ENCODE measurements around the gene CHRNA4.

Gene CHRNA4

GRCh38 chr20:63328718-63329275 lies 32.4 kb downstream of the CHRNA4 start:
- Histone ChIP-seq H3K79me1 (ENCODE audit: low read length) (no peaks in the 10 kb centered on the region), H3K4me1 (ENCODE audit: control insufficient read depth in 1 of 2, insufficient read depth in 2 of 2, low read length in 2 of 2) (no peaks in the 10 kb centered on the region), H3K4ac (ENCODE audit: low read depth, low read length) (no peak overlapping the region), H3K79me2 (ENCODE audit: control insufficient read depth, insufficient read depth, low read length, poor library complexity) (no peaks in the 10 kb centered on the region), H2BK120ac (ENCODE audit: insufficient read depth, low read length, poor library complexity) (no peak overlapping the region), H4K12ac (ENCODE audit: low read depth, low read length) (no peak overlapping the region), H3K9me3 (ENCODE audit: insufficient read depth, low read depth, low read length) (peaks cover 16% of the 10 kb centered on the region), H3K27ac (ENCODE audit: low read depth, low read length) (no peak overlapping the region), H2BK5ac (ENCODE audit: low read depth, low read length, poor library complexity) (no peak overlapping the region), H3K4me3 (ENCODE audit: low read depth, low read length) (no peak overlapping the region), H3K9ac (ENCODE audit: low read length) (no peak overlapping the region), H3K18ac (ENCODE audit: low read length) (no peak overlapping the region), H2AK5ac (ENCODE audit: low read length) (no peak overlapping the region), H3K4me2 (ENCODE audit: low read length) (no peak overlapping the region), H3K36me3 (ENCODE audit: control insufficient read depth in 1 of 2, insufficient read depth in 2 of 2, low read length in 2 of 2) (no peaks in the 10 kb centered on the region), H3K23ac (ENCODE audit: low read length) (no peak overlapping the region), H3K27me3 (ENCODE audit: insufficient read depth, low read length) (no peaks in the 10 kb centered on the region), H2AFZ (ENCODE audit: insufficient read depth, low read length, poor library complexity) (no peak overlapping the region), H4K8ac (ENCODE audit: low read depth, low read length) (no peak overlapping the region), H3K14ac (ENCODE audit: low read length) (no peak overlapping the region), H2BK12ac (ENCODE audit: low read length) (no peak overlapping the region), H4K91ac (ENCODE audit: low read depth, low read length) (no peak overlapping the region)
- DNase-seq = no peak
- WGBS (ENCODE audit: extremely low coverage, insufficient coverage, insufficient read length) = no CpG with 5 or more reads among the region's 21 CpGs

- no peak for DNase-seq
- H3K79me2 ChIP-seq (ENCODE audit: control insufficient read depth, insufficient read depth, low read length, poor library complexity) = no peaks in the 10 kb centered on the region
- no peak overlapping the region for H2BK120ac ChIP-seq (ENCODE audit: insufficient read depth, low read length, poor library complexity)
- no peaks in the 10 kb centered on the region for H3K4me1 ChIP-seq (ENCODE audit: control insufficient read depth in 1 of 2, insufficient read depth in 2 of 2, low read length in 2 of 2)
- no peak overlapping the region for H2AFZ ChIP-seq (ENCODE audit: insufficient read depth, low read length, poor library complexity)
- H3K4me2 ChIP-seq (ENCODE audit: low read length) = no peak overlapping the region
- H4K8ac ChIP-seq (ENCODE audit: low read depth, low read length) = no peak overlapping the region
- no peaks in the 10 kb centered on the region for H3K79me1 ChIP-seq (ENCODE audit: low read length)
- H3K27ac ChIP-seq (ENCODE audit: low read depth, low read length) = no peak overlapping the region
- no peak overlapping the region for H3K9ac ChIP-seq (ENCODE audit: low read length)
- H3K23ac ChIP-seq (ENCODE audit: low read length) = no peak overlapping the region
- no peak overlapping the region for H3K14ac ChIP-seq (ENCODE audit: low read length)
- H2AK5ac ChIP-seq (ENCODE audit: low read length) = no peak overlapping the region
- no peak overlapping the region for H2BK12ac ChIP-seq (ENCODE audit: low read length)
- H3K4me3 ChIP-seq (ENCODE audit: low read depth, low read length) = no peak overlapping the region
- peaks cover 14% of the 10 kb centered on the region for H3K9me3 ChIP-seq (ENCODE audit: insufficient read depth, low read depth, low read length)
- H3K36me3 ChIP-seq (ENCODE audit: control insufficient read depth in 1 of 2, insufficient read depth in 2 of 2, low read length in 2 of 2) = no peaks in the 10 kb centered on the region
- no peak overlapping the region for H4K91ac ChIP-seq (ENCODE audit: low read depth, low read length)
- WGBS (ENCODE audit: extremely low coverage, insufficient coverage, insufficient read length) = no CpG with 5 or more reads among the region's 20 CpGs
- no peak overlapping the region for H4K12ac ChIP-seq (ENCODE audit: low read depth, low read length)
- no peak overlapping the region for H3K18ac ChIP-seq (ENCODE audit: low read length)
- H3K27me3 ChIP-seq (ENCODE audit: insufficient read depth, low read length) = no peaks in the 10 kb centered on the region
- H3K4ac ChIP-seq (ENCODE audit: low read depth, low read length) = no peak overlapping the region
- no peak overlapping the region for H2BK5ac ChIP-seq (ENCODE audit: low read depth, low read length, poor library complexity)
Observed at GRCh38 chr20:63328026-63328700, 33.0 kb downstream of the CHRNA4 start.

- Histone ChIP-seq H3K9ac (ENCODE audit: low read length) (no peak overlapping the region), H3K79me2 (ENCODE audit: control insufficient read depth, insufficient read depth, low read length, poor library complexity) (no peaks in the 10 kb centered on the region), H3K27ac (ENCODE audit: low read depth, low read length) (no peak overlapping the region), H3K4me2 (ENCODE audit: low read length) (no peak overlapping the region), H2BK5ac (ENCODE audit: low read depth, low read length, poor library complexity) (no peak overlapping the region), H3K14ac (ENCODE audit: low read length) (no peak overlapping the region), H2AK5ac (ENCODE audit: low read length) (no peak overlapping the region), H3K23ac (ENCODE audit: low read length) (no peak overlapping the region), H3K79me1 (ENCODE audit: low read length) (no peaks in the 10 kb centered on the region), H3K36me3 (ENCODE audit: control insufficient read depth in 1 of 2, insufficient read depth in 2 of 2, low read length in 2 of 2) (no peaks in the 10 kb centered on the region), H4K91ac (ENCODE audit: low read depth, low read length) (no peak overlapping the region), H2BK120ac (ENCODE audit: insufficient read depth, low read length, poor library complexity) (no peak overlapping the region), H3K9me3 (ENCODE audit: insufficient read depth, low read depth, low read length) (peaks cover 13% of the 10 kb centered on the region), H3K18ac (ENCODE audit: low read length) (no peak overlapping the region), H2BK12ac (ENCODE audit: low read length) (no peak overlapping the region), H3K4me1 (ENCODE audit: control insufficient read depth in 1 of 2, insufficient read depth in 2 of 2, low read length in 2 of 2) (no peaks in the 10 kb centered on the region), H3K4me3 (ENCODE audit: low read depth, low read length) (no peak overlapping the region), H2AFZ (ENCODE audit: insufficient read depth, low read length, poor library complexity) (no peak overlapping the region), H4K8ac (ENCODE audit: low read depth, low read length) (peak overlapping the region; percentile 2), H4K12ac (ENCODE audit: low read depth, low read length) (no peak overlapping the region), H3K4ac (ENCODE audit: low read depth, low read length) (no peak overlapping the region), H3K27me3 (ENCODE audit: insufficient read depth, low read length) (no peaks in the 10 kb centered on the region)
- no peak for DNase-seq
- no CpG with 5 or more reads among the region's 8 CpGs for WGBS (ENCODE audit: extremely low coverage, insufficient coverage, insufficient read length)
Observed at GRCh38 chr20:63327231-63327745, 33.9 kb downstream of the CHRNA4 start.

- no peak overlapping the region for H3K4me3 ChIP-seq (ENCODE audit: low read depth, low read length)
- peak overlapping the region; percentile 40 for H4K12ac ChIP-seq (ENCODE audit: low read depth, low read length)
- DNase-seq = no peak
- H2AFZ ChIP-seq (ENCODE audit: insufficient read depth, low read length, poor library complexity) = no peak overlapping the region
- H3K4me1 ChIP-seq (ENCODE audit: control insufficient read depth in 1 of 2, insufficient read depth in 2 of 2, low read length in 2 of 2) = no peaks in the 10 kb centered on the region
- H3K9ac ChIP-seq (ENCODE audit: low read length) = no peak overlapping the region
- H2BK12ac ChIP-seq (ENCODE audit: low read length) = no peak overlapping the region
- no peak overlapping the region for H2BK120ac ChIP-seq (ENCODE audit: insufficient read depth, low read length, poor library complexity)
- H4K8ac ChIP-seq (ENCODE audit: low read depth, low read length) = peak overlapping the region; percentile 2
- no peak overlapping the region for H4K91ac ChIP-seq (ENCODE audit: low read depth, low read length)
- no peak overlapping the region for H3K4me2 ChIP-seq (ENCODE audit: low read length)
- H3K9me3 ChIP-seq (ENCODE audit: insufficient read depth, low read depth, low read length) = peaks cover 8% of the 10 kb centered on the region
- no peak overlapping the region for H3K18ac ChIP-seq (ENCODE audit: low read length)
- H3K27ac ChIP-seq (ENCODE audit: low read depth, low read length) = no peak overlapping the region
- no peak overlapping the region for H3K4ac ChIP-seq (ENCODE audit: low read depth, low read length)
- WGBS (ENCODE audit: extremely low coverage, insufficient coverage, insufficient read length) = no CpG with 5 or more reads among the region's 15 CpGs
- no peaks in the 10 kb centered on the region for H3K79me1 ChIP-seq (ENCODE audit: low read length)
- H3K79me2 ChIP-seq (ENCODE audit: control insufficient read depth, insufficient read depth, low read length, poor library complexity) = no peaks in the 10 kb centered on the region
- no peak overlapping the region for H2BK5ac ChIP-seq (ENCODE audit: low read depth, low read length, poor library complexity)
- H3K27me3 ChIP-seq (ENCODE audit: insufficient read depth, low read length) = no peaks in the 10 kb centered on the region
- no peak overlapping the region for H3K23ac ChIP-seq (ENCODE audit: low read length)
- no peak overlapping the region for H2AK5ac ChIP-seq (ENCODE audit: low read length)
- no peak overlapping the region for H3K14ac ChIP-seq (ENCODE audit: low read length)
- no peaks in the 10 kb centered on the region for H3K36me3 ChIP-seq (ENCODE audit: control insufficient read depth in 1 of 2, insufficient read depth in 2 of 2, low read length in 2 of 2)
Observed at GRCh38 chr20:63326314-63327230, 34.6 kb downstream of the CHRNA4 start.
